Endothelial cell (in vitro differentiated cells): ENCODE data around the gene JAZF1. TPM values are rescaled to one million over a fixed set of nuclear protein-coding genes. Genes with fewer than 3 reads are reported as not detected.

ENCODE experiments used
- DNase-seq: peaks from one replicate; pipeline ENCODE4 v3.0.0; 2021; ENCODE audit warnings: low spot score
- H3K27ac Mint-ChIP-seq: one replicate; pipeline ENCODE4 v1.8.0; 2021; ENCODE audit warnings: mixed read lengths, inconsistent platforms; ENCODE audit not compliant: unreplicated experiment
- H3K27me3 Mint-ChIP-seq: one replicate; pipeline ENCODE4 v1.8.0; 2021; ENCODE audit warnings: mild to moderate bottlenecking, moderate library complexity, mixed read lengths, inconsistent platforms; ENCODE audit not compliant: unreplicated experiment
- H3K36me3 Mint-ChIP-seq: one replicate; pipeline ENCODE4 v1.8.0; 2021; ENCODE audit warnings: mild to moderate bottlenecking, low read depth, mixed read lengths, inconsistent platforms; ENCODE audit not compliant: unreplicated experiment
- H3K4me1 Mint-ChIP-seq: one replicate; pipeline ENCODE4 v1.8.0; 2021; ENCODE audit warnings: mild to moderate bottlenecking, mixed read lengths, inconsistent platforms; ENCODE audit not compliant: unreplicated experiment
- H3K4me3 Mint-ChIP-seq: one replicate; pipeline ENCODE4 v1.8.0; 2021; ENCODE audit warnings: mild to moderate bottlenecking, mixed read lengths, inconsistent platforms; ENCODE audit not compliant: unreplicated experiment
- H3K9me3 Mint-ChIP-seq: one replicate; pipeline ENCODE4 v1.8.0; 2021; ENCODE audit warnings: mixed read lengths, inconsistent platforms; ENCODE audit not compliant: unreplicated experiment
- CTCF ChIP-seq: fragments of 200-600 bp; sonication (generic); IDR thresholded peaks from one replicate; pipeline ENCODE4 v1.5.0; 2021; ENCODE audit warnings: antibody characterized with exemption; ENCODE audit not compliant: unreplicated experiment
- total RNA-seq: library from RNA; stranded (reverse); fragmentation: NEBNext Ultra II Directional; extraction: Animal tissue kit (Norgen Biotek cat#: 25700); gene quantifications from one replicate; pipeline ENCODE4 v1.2.1, GENCODE V29; 2021; ENCODE audit not compliant: unreplicated experiment

The JAZF1 gene
- total RNA-seq, 1 donor from 2014 or later = 8.5 TPM

- H3K4me3 Mint-ChIP-seq = no peak overlapping the region
- H3K27me3 Mint-ChIP-seq = no peaks in the 10 kb centered on the region
- no peak overlapping the region for H3K27ac Mint-ChIP-seq
- TF ChIP-seq CTCF = no peak
- H3K4me1 Mint-ChIP-seq = no peaks in the 10 kb centered on the region
- no peak for DNase-seq
- no peaks in the 10 kb centered on the region for H3K36me3 Mint-ChIP-seq
- no peaks in the 10 kb centered on the region for H3K9me3 Mint-ChIP-seq
These were observed 44.1 kb upstream of the JAZF1 start for GRCh38 chr7:28224675-28225074.

- Mint-ChIP-seq H3K4me3 (no peak overlapping the region), H3K27me3 (no peaks in the 10 kb centered on the region), H3K9me3 (no peaks in the 10 kb centered on the region), H3K36me3 (no peaks in the 10 kb centered on the region), H3K27ac (no peak overlapping the region), H3K4me1 (no peaks in the 10 kb centered on the region)
- no peak for DNase-seq
- TF ChIP-seq CTCF = no peak
These were observed 43.6 kb upstream of the JAZF1 start for GRCh38 chr7:28224172-28224571.

GRCh38 chr7:28222636-28223035, 42.0 kb upstream of the JAZF1 start:
- no peak for TF ChIP-seq CTCF
- Mint-ChIP-seq H3K27me3 (no peaks in the 10 kb centered on the region), H3K4me1 (no peaks in the 10 kb centered on the region), H3K36me3 (no peaks in the 10 kb centered on the region), H3K4me3 (no peak overlapping the region), H3K9me3 (no peaks in the 10 kb centered on the region), H3K27ac (no peak overlapping the region)
- no peak for DNase-seq

- no peaks in the 10 kb centered on the region for H3K9me3 Mint-ChIP-seq
- no peak for DNase-seq
- H3K4me1 Mint-ChIP-seq = no peaks in the 10 kb centered on the region
- TF ChIP-seq CTCF = no peak
- no peaks in the 10 kb centered on the region for H3K27me3 Mint-ChIP-seq
- H3K4me3 Mint-ChIP-seq = no peak overlapping the region
- H3K27ac Mint-ChIP-seq = no peak overlapping the region
- H3K36me3 Mint-ChIP-seq = no peaks in the 10 kb centered on the region
These were observed 39.2 kb upstream of the JAZF1 start for GRCh38 chr7:28219793-28220192.

GRCh38 chr7:28217143-28217542, 36.5 kb upstream of the JAZF1 start:
- Mint-ChIP-seq H3K4me3 (no peak overlapping the region), H3K27me3 (peaks cover 2% of the 10 kb centered on the region), H3K27ac (no peak overlapping the region), H3K4me1 (no peaks in the 10 kb centered on the region), H3K36me3 (no peaks in the 10 kb centered on the region), H3K9me3 (no peaks in the 10 kb centered on the region)
- no peak for DNase-seq
- no peak for TF ChIP-seq CTCF
